Liver (tissue), 9 donors: ENCODE results near the gene TRIAP1. TPM values are rescaled to one million over a fixed set of nuclear protein-coding genes. Genes with fewer than 3 reads are reported as not detected.

Source experiments
- DNase-seq: peaks from one replicate; pipeline ENCODE4 v3.0.0-alpha.2; 2017; ENCODE audit warnings: low spot score
- H3K27ac ChIP-seq, 2 donors: one replicate each; pipeline ENCODE4 v1.7.0; 2013; ENCODE audit warnings: inconsistent platforms in 2 of 2, low read length in 2 of 2, control low read depth in 1 of 2, low read depth in 1 of 2, mild to moderate bottlenecking in 1 of 2
- H3K27me3 ChIP-seq, 4 donors: one replicate each; pipeline versions ENCODE4 v1.6.1 to v1.7.0; 2013; ENCODE audit warnings: low read length in 3 of 4, inconsistent platforms in 1 of 4, mild to moderate bottlenecking in 1 of 4, moderate library complexity in 1 of 4; ENCODE audit not compliant: control insufficient read depth in 4 of 4, insufficient read depth in 4 of 4
- H3K36me3 ChIP-seq, 4 donors: one replicate each; pipeline versions ENCODE4 v1.6.1 to v1.7.0; 2013; ENCODE audit warnings: low read length in 3 of 4, mild to moderate bottlenecking in 3 of 4, low read depth in 1 of 4, moderate library complexity in 1 of 4; ENCODE audit not compliant: control insufficient read depth in 4 of 4, insufficient read depth in 3 of 4
- H3K4me1 ChIP-seq, 4 donors: one replicate each; pipeline versions ENCODE4 v1.6.1 to v1.7.0; 2013; ENCODE audit warnings: low read length in 3 of 4, mild to moderate bottlenecking in 3 of 4, moderate library complexity in 1 of 4; ENCODE audit not compliant: control insufficient read depth in 4 of 4, insufficient read depth in 4 of 4
- H3K4me3 ChIP-seq, 3 donors: one replicate each; pipeline versions ENCODE4 v1.6.1 to v1.7.0; 2013; ENCODE audit warnings: low read length in 3 of 3, control low read depth in 1 of 3, low read depth in 1 of 3, mild to moderate bottlenecking in 1 of 3
- H3K9ac ChIP-seq, 2 donors: one replicate each; pipeline ENCODE4 v1.7.0; 2013; ENCODE audit warnings: low read length in 2 of 2, mild to moderate bottlenecking in 2 of 2, moderate library complexity in 2 of 2, control low read depth in 1 of 2, low read depth in 1 of 2
- H3K9me3 ChIP-seq, 4 donors: one replicate each; pipeline versions ENCODE4 v1.6.1 to v1.7.0; 2013; ENCODE audit warnings: low read length in 3 of 4; ENCODE audit not compliant: control insufficient read depth in 4 of 4
- EGR1 ChIP-seq, 2 donors: IDR thresholded peaks; 2 replicates each; pipeline ENCODE4 v1.6.1; 2016 to 2018; ENCODE audit warnings: antibody characterized with exemption in 2 of 2, low read depth in 2 of 2
- FOXA1 ChIP-seq: IDR thresholded peaks from 2 replicates; pipeline ENCODE4 v1.6.1; 2016; ENCODE audit warnings: antibody characterized with exemption
- FOXA2 ChIP-seq: IDR thresholded peaks from 2 replicates; pipeline ENCODE4 v1.6.1; 2016; ENCODE audit warnings: antibody characterized with exemption
- HNF4A ChIP-seq, 2 donors: conservative IDR thresholded peaks; 2 replicates each; pipeline ENCODE4 v1.6.1; 2016; ENCODE audit warnings: antibody characterized with exemption in 2 of 2, mild to moderate bottlenecking in 2 of 2
- HNF4G ChIP-seq: IDR thresholded peaks from 2 replicates; pipeline ENCODE4 v1.6.1; 2016; ENCODE audit warnings: antibody characterized with exemption
- JUND ChIP-seq, 2 donors: IDR thresholded peaks; 2 replicates each; pipeline ENCODE4 v1.6.1; 2016; ENCODE audit warnings: antibody characterized with exemption in 2 of 2
- NR2F2 ChIP-seq: IDR thresholded peaks from 2 replicates; pipeline ENCODE4 v1.6.1; 2016; ENCODE audit warnings: antibody characterized with exemption
- RAD21 ChIP-seq, 2 donors: IDR thresholded peaks; 2 replicates each; pipeline ENCODE4 v1.6.1; 2016; ENCODE audit warnings: antibody characterized with exemption in 2 of 2, mild to moderate bottlenecking in 2 of 2
- TAF1 ChIP-seq: conservative IDR thresholded peaks from 2 replicates; pipeline ENCODE4 v1.6.1; 2016; ENCODE audit warnings: antibody characterized with exemption, mild to moderate bottlenecking
- YY1 ChIP-seq: IDR thresholded peaks from 2 replicates; pipeline ENCODE4 v1.6.1; 2016; ENCODE audit warnings: antibody characterized with exemption, mild to moderate bottlenecking
- WGBS: extraction: QIAGEN DNeasy Blood & Tissue Kit; methylation state at CpG from one replicate; pipeline ENCODE4 v1.1.7; 2013; 5-methylcytosine and 5-hydroxymethylcytosine counted together
- polyA plus RNA-seq, 2 donors: library from polyadenylated mRNA; stranded (reverse) in 1 of 2; unstranded in 1 of 2; fragments of 200-250 nt in 1 of 2; fragments of >200 nt in 1 of 2; fragmentation: Nextera tagmentation in 1 of 2; extraction: Ambion mirVana in 1 of 2; gene quantifications; one replicate each; pipeline versions ENCODE4 v1.2.1 to v1.2.3, GENCODE V29; 2013 to 2015
- total RNA-seq, 2 donors: library from RNA; depleted of rRNA; stranded (reverse); fragments of >200 nt; gene quantifications; one replicate each; pipeline ENCODE4 v1.2.3, GENCODE V29; 2014
- TF ChIP-seq, protein P1 (sequence below): IDR thresholded peaks from 2 replicates; pipeline ENCODE4 v1.6.1; 2016; ENCODE audit warnings: antibody characterized with exemption
- TF ChIP-seq, protein P2 (sequence below): IDR thresholded peaks from 2 replicates; pipeline ENCODE4 v1.6.1; 2016; ENCODE audit warnings: antibody characterized with exemption
- TF ChIP-seq, protein P3 (sequence below): IDR thresholded peaks from 2 replicates; pipeline ENCODE4 v1.6.1; 2016; ENCODE audit warnings: antibody characterized with exemption
- TF ChIP-seq, protein P4 (sequence below): IDR thresholded peaks from 2 replicates; pipeline ENCODE4 v1.6.1; 2016; ENCODE audit warnings: antibody characterized with exemption, mild to moderate bottlenecking
- donor health status: healthy.
- donor health status: healthy.
- donor health status: healthy.
- donor health status: healthy.
- donor health status: healthy.

TRIAP1 gene
- total and polyA plus RNA-seq, 4 donors: 11.9 to 39.9 (median 19.0) TPM

DNA sequence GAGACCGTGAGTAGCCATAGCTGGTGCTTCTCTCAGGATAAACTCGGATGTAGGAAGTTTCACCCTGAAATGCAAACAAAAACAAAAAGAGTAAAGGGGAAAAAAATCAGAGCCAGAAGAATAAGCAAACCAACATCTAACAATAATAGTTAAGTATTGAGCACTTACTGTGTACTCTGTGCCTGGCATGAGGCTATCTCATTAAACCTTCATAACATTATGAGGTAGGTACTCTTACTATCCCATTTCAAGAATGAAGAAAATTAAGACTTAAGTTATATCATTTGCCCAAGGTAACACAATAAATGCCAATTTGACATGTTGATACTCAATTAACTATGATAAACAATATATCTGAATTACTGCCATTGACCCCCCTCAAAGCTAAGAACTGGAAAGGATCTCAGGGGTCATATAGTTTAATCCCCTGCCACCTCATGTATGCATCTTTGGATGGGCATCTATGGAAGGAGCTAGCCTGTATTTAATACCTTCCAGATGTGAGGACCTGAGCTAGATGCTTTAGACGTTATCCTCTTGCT, 16.0 kb upstream of the TRIAP1 start:
- WGBS: 86% methylated on average over 3 of the region's 3 CpGs
- no peak overlapping the region for H3K9ac ChIP-seq
- no peak overlapping the region for H3K4me3 ChIP-seq
- no peaks in the 10 kb centered on the region for H3K27me3 ChIP-seq
- peaks cover 12 to 76% (median 64%) of the 10 kb centered on the region in 4 donors for H3K36me3 ChIP-seq
- TF ChIP-seq, protein P1, sequence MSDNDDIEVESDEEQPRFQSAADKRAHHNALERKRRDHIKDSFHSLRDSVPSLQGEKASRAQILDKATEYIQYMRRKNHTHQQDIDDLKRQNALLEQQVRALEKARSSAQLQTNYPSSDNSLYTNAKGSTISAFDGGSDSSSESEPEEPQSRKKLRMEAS: no peak
- TF ChIP-seq JUND (IDR thresholded peaks at IDR 0.05) (no peak), HNF4G (no peak), TAF1 (no peak), FOXA1 (no peak), HNF4A (conservative IDR thresholded peaks at IDR 0.05) (no peak)
- H3K27ac ChIP-seq: no peak overlapping the region
- H3K4me1 ChIP-seq: peaks cover 0 to 11% (median 2%) of the 10 kb centered on the region in 4 donors
- DNase-seq: no peak
- H3K9me3 ChIP-seq: no peaks in the 10 kb centered on the region

DNA sequence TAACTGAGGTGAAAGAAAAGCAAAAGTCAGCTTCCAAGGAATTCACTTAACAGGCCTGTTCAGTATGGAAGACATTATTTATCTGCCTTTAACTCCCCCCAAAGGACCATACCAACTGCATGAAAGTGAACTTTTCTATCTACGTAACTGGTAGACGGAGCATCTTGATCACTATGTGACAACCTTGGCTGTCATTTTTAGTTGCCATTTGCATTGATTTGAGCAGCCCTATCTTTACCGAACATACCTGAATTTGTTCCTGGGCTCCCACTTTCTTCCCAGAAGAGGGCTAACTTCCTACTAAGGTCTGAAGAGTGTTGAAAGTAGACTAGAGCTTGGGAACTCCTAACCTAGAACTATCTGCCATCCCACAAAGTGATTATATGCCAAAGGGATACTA, 14.0 kb upstream of the TRIAP1 start:
- peaks cover 12 to 80% (median 70%) of the 10 kb centered on the region in 4 donors for H3K36me3 ChIP-seq
- DNase-seq: no peak
- H3K27me3 ChIP-seq: no peaks in the 10 kb centered on the region
- H3K9me3 ChIP-seq: no peaks in the 10 kb centered on the region
- WGBS: 94% methylated on average over 3 of the region's 3 CpGs
- peaks cover 0 to 2% (median 0%) of the 10 kb centered on the region in 4 donors for H3K4me1 ChIP-seq
- no peak overlapping the region for H3K27ac ChIP-seq
- no peak overlapping the region for H3K4me3 ChIP-seq
- H3K9ac ChIP-seq: no peak overlapping the region
- TF ChIP-seq, protein P2, sequence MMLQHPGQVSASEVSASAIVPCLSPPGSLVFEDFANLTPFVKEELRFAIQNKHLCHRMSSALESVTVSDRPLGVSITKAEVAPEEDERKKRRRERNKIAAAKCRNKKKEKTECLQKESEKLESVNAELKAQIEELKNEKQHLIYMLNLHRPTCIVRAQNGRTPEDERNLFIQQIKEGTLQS: no peak
- TF ChIP-seq EGR1 (IDR thresholded peaks at IDR 0.05; ENCODE audit: low read depth in 2 of 2) (no peak), NR2F2 (no peak), HNF4A (conservative IDR thresholded peaks at IDR 0.05) (no peak), RAD21 (IDR thresholded peaks at IDR 0.05) (no peak), YY1 (no peak), JUND (IDR thresholded peaks at IDR 0.05) (no peak), FOXA2 (no peak), HNF4G (no peak)
- TF ChIP-seq, protein P3, sequence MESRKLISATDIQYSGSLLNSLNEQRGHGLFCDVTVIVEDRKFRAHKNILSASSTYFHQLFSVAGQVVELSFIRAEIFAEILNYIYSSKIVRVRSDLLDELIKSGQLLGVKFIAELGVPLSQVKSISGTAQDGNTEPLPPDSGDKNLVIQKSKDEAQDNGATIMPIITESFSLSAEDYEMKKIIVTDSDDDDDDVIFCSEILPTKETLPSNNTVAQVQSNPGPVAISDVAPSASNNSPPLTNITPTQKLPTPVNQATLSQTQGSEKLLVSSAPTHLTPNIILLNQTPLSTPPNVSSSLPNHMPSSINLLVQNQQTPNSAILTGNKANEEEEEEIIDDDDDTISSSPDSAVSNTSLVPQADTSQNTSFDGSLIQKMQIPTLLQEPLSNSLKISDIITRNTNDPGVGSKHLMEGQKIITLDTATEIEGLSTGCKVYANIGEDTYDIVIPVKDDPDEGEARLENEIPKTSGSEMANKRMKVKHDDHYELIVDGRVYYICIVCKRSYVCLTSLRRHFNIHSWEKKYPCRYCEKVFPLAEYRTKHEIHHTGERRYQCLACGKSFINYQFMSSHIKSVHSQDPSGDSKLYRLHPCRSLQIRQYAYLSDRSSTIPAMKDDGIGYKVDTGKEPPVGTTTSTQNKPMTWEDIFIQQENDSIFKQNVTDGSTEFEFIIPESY: no peak
- TF ChIP-seq, protein P4, sequence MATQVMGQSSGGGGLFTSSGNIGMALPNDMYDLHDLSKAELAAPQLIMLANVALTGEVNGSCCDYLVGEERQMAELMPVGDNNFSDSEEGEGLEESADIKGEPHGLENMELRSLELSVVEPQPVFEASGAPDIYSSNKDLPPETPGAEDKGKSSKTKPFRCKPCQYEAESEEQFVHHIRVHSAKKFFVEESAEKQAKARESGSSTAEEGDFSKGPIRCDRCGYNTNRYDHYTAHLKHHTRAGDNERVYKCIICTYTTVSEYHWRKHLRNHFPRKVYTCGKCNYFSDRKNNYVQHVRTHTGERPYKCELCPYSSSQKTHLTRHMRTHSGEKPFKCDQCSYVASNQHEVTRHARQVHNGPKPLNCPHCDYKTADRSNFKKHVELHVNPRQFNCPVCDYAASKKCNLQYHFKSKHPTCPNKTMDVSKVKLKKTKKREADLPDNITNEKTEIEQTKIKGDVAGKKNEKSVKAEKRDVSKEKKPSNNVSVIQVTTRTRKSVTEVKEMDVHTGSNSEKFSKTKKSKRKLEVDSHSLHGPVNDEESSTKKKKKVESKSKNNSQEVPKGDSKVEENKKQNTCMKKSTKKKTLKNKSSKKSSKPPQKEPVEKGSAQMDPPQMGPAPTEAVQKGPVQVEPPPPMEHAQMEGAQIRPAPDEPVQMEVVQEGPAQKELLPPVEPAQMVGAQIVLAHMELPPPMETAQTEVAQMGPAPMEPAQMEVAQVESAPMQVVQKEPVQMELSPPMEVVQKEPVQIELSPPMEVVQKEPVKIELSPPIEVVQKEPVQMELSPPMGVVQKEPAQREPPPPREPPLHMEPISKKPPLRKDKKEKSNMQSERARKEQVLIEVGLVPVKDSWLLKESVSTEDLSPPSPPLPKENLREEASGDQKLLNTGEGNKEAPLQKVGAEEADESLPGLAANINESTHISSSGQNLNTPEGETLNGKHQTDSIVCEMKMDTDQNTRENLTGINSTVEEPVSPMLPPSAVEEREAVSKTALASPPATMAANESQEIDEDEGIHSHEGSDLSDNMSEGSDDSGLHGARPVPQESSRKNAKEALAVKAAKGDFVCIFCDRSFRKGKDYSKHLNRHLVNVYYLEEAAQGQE: no peak
- TF ChIP-seq, protein P1: no peak
